GM12864 (cell line): ENCODE results near the gene SMYD5.

Experiments
- DNase-seq: peaks from one replicate; pipeline ENCODE4 v3.0.0-alpha.2; 2011; ENCODE audit warnings: low read depth
- H3K4me3 ChIP-seq: 2 replicates; pipeline ENCODE4 v1.5.1; 2011; ENCODE audit warnings: mild to moderate bottlenecking, low read depth, low read length, control low read depth
- TF ChIP-seq, protein P1 (sequence below): IDR thresholded peaks from 2 replicates; pipeline ENCODE4 v1.5.1; 2011; ENCODE audit warnings: low read depth, mild to moderate bottlenecking, moderate library complexity, low read length, control low read depth, inconsistent platforms; ENCODE audit errors: missing control alignments

The SMYD5 gene

DNA sequence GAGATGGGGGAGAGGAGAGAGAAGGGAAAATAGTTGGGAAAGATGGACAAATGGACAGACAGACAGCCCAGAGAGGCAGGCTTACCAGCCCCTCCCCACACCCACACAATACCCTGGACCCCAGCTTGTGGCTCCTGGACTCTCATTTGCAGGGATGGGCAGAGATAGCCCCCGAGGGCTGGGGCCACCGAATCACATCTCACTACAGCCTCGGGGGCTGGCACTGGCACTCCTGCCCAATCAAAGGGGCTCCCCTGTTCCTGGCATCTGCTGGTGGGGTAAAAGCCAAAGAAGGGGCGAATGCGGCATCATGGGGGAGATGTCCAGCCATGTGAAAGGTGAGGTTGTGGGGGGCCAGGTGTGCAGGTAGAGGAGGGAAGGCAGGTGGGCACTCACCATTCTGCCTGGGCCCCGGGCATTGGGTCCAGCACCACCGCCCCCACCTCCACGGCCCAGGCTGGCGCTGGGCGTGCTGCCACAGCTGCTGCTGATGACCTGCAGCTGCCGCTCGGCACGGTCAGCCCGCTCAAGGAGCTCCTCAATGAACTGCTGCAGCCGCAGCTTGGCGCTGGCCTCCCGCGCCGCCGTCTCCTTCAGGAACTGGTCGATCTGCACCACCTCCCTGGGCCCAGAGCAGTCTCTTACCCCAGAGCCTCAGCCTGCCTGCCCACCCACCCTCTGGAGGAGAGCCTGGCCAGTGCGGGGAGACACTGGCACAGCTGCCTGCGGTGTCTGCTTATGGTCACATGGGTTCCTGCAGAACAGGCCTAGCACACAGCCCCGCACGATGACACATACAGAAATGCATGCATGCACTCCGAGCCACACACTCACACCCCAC lies 52.2 kb downstream of the SMYD5 start:
- TF ChIP-seq, protein P1, sequence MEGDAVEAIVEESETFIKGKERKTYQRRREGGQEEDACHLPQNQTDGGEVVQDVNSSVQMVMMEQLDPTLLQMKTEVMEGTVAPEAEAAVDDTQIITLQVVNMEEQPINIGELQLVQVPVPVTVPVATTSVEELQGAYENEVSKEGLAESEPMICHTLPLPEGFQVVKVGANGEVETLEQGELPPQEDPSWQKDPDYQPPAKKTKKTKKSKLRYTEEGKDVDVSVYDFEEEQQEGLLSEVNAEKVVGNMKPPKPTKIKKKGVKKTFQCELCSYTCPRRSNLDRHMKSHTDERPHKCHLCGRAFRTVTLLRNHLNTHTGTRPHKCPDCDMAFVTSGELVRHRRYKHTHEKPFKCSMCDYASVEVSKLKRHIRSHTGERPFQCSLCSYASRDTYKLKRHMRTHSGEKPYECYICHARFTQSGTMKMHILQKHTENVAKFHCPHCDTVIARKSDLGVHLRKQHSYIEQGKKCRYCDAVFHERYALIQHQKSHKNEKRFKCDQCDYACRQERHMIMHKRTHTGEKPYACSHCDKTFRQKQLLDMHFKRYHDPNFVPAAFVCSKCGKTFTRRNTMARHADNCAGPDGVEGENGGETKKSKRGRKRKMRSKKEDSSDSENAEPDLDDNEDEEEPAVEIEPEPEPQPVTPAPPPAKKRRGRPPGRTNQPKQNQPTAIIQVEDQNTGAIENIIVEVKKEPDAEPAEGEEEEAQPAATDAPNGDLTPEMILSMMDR: no peak
- no peak overlapping the region for H3K4me3 ChIP-seq
- DNase-seq: no peak

DNA sequence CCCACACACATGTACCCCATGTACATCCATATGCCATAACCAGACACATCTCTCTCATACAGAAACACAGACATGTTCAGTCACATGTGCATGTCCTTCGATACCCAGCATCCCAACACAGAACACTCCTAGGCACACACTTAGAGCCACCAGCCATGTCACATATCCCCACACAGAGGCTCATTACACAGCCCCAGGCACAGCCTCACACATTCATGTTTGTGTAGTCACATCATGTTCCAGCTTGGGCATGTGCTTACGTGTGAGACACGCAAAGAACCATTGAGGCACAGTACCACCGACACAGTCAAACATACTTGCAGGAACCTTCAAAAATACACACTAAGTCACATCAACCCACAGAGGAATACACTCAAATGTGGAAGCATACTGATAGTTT lies 53.0 kb downstream of the SMYD5 start:
- H3K4me3 ChIP-seq: no peak overlapping the region
- DNase-seq: no peak
- TF ChIP-seq, protein P1: no peak

DNA sequence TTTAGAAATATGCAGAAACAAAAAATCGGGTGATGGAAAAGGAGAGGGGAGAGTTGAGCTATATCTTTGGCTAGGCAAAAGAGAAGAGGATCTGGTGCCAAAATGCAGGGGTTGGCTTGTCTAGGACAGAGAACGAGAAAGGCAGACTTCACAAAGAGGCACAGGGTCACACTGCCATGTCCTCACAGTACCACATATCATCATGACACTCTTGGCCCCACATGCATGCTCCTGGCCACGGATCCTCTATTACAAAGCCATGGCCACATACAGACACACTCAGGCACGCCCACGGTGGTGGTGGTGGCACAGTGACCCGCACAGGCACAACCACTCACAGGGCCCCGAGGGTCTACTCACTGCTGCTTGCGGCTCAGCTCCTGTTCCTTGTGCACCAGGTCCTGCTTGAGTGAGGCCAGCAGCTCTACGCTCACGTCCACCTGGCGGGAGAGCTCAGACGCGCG lies 54.4 kb downstream of the SMYD5 start:
- no peak overlapping the region for H3K4me3 ChIP-seq
- no peak for DNase-seq
- TF ChIP-seq, protein P1: no peak

DNA sequence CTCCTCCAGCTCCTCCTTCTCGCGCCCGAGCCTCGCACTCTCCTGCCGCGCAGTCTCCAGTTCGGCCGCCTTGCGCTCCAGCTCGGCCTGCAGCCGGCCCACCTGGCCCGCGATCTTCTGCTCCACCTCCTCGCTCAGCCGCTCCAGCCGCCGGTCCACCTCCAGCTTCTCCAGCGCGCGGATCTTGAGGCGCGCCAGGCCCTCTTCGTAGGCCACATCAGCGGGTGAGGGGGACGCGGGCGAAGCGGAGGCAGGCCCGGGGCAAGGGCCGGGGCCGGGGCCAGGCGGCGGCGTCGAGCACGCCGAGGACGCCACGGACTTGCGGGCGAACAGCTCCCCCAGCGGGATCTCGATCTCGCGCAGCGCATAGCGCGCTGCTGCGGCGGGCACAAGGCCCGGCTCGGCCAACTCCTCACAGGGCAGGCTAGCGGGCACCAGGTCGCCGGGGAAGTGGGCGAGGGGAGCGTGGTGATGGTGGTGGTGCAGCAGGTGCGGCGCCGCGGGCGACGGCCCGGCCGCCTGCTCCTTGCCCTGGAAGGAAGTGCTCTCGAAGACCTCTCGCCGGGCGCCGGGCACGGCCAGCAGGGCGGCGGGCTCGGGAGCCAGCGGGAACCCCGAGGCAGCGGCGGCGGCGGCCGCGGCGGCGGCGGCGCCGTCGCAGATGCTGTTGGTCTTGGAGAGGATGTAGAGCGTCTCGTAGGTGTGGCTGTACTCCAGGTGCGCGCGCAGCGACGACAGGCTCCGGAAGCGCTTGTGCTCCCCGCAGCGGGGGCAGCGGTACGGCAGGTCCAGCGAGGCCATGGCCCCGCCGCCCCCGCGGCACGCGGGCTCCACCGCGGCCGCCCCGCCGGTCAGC lies 55.0 kb downstream of the SMYD5 start:
- DNase-seq: no peak
- TF ChIP-seq, protein P1: no peak
- peak overlapping the region; percentile 48 for H3K4me3 ChIP-seq

DNA sequence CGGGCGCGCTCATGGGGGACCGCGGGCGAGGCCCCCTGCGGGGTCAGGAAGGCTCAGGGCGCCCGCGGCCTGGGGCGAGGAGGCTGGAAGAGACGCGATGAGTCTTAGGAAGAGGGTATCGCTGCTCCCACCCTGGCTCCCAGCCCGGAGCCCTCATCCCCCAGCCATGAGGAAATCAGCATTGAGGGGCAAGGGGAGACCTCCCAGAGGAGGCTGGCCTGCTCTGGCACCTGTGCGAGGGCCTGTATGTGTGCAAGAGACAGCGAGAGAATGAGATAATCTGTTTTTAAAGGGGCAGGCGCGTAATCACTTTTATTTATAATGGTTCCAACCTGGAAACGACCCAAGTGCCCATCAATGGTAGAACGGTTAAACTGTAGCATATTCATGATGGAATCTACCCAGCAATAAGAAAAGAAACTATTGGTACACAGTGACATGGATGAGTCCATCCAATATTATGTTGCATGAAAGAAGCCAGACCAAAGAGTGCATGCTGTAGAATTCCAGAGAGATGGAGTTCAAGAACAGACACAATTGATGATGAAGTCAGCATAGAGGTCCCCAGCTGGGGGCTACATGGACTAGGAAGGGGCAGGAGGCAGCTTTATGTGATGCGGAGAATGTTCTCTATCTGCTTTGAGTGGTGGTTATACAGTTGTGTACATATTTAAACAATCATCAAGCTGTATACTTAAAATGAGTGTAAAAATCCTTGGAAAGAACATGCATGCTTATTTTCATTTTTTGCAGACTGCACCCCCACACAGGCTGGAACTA lies 55.8 kb downstream of the SMYD5 start:
- peak overlapping the region; percentile 48 for H3K4me3 ChIP-seq
- DNase-seq: no peak
- TF ChIP-seq, protein P1: no peak

DNA sequence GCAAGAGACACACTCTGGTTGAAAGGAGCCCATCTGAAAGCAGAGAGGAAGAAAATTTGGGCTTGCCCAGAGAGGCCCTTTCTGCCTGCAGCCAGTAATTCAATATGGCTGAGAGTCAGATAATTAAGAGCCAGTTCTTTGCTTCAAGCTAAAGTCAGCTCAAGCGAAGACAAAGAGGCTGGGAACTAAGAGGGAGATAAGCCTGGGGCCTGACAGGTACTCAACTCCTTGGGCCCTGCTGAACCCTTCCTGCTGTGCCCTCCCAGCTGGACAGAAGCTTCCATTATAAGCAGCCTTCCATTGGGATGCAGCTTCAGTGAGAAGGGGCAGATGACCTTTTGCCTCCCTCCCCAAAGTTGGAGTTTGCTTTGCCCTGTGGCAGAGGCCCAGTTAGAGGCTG lies 58.2 kb downstream of the SMYD5 start:
- TF ChIP-seq, protein P1: no peak
- no peak for DNase-seq
- H3K4me3 ChIP-seq: no peak overlapping the region
